Neural cell (in vitro differentiated cells): ENCODE data around the gene OPRL1. TPM values are rescaled to one million over a fixed set of nuclear protein-coding genes. Genes with fewer than 3 reads are reported as not detected.

ENCODE experiments used
- H2AFZ ChIP-seq: fragments of 200-600, 300-800 bp; sonication (generic), shearing (Covaris generic); 2 replicates; pipeline ENCODE4 v1.6.0; 2014; ENCODE audit warnings: low read depth, mild to moderate bottlenecking, antibody characterized with exemption, low read length, moderate library complexity
- H3F3A ChIP-seq: fragments of 200-600 bp; shearing (Covaris generic); 2 replicates; pipeline ENCODE4 v1.6.1; 2016; ENCODE audit warnings: mild to moderate bottlenecking, moderate library complexity, mixed read lengths, antibody characterized with exemption, low read length; ENCODE audit not compliant: insufficient read depth, poor library complexity, severe bottlenecking
- H3K27ac ChIP-seq: fragments of 200-600, 300-800 bp; sonication (generic), shearing (Covaris generic); 2 replicates; pipeline ENCODE4 v1.5.1; 2014; ENCODE audit warnings: mild to moderate bottlenecking, low read length, moderate library complexity
- H3K27me3 ChIP-seq: fragments of 300-800, 200-600 bp; sonication (generic), shearing (Covaris generic); 2 replicates; pipeline ENCODE4 v1.6.0; 2014; ENCODE audit warnings: mild to moderate bottlenecking, low read depth, low read length, moderate library complexity; ENCODE audit not compliant: insufficient read depth
- H3K36me3 ChIP-seq: fragments of 300-800, 200-600 bp; sonication (generic), shearing (Covaris generic); 2 replicates; pipeline ENCODE4 v1.5.1; 2014; ENCODE audit warnings: mild to moderate bottlenecking, antibody characterized with exemption, low read length, moderate library complexity; ENCODE audit not compliant: insufficient read depth
- H3K4me2 ChIP-seq: fragments of 300-800, 200-600 bp; sonication (generic), shearing (Covaris generic); 2 replicates; pipeline ENCODE4 v1.6.0; 2014; ENCODE audit warnings: mild to moderate bottlenecking, low read length
- H3K4me3 ChIP-seq: fragments of 300-800, 200-600 bp; sonication (generic), shearing (Covaris generic); 2 replicates; pipeline ENCODE4 v1.5.1; 2014; ENCODE audit warnings: mild to moderate bottlenecking, low read length, moderate library complexity
- H3K79me2 ChIP-seq: fragments of 200-600 bp; shearing (Covaris generic); replicated peaks from 2 replicates; pipeline ENCODE4 v1.6.0; 2014; ENCODE audit warnings: mild to moderate bottlenecking, low read length, moderate library complexity; ENCODE audit not compliant: insufficient read depth
- H3K9ac ChIP-seq: fragments of 300-800, 200-600 bp; sonication (generic), shearing (Covaris generic); 2 replicates; pipeline ENCODE4 v1.6.1; 2016; ENCODE audit warnings: mild to moderate bottlenecking, low read length, mixed read lengths
- H3K9me2 ChIP-seq: fragments of 200-600 bp; shearing (Covaris generic); 2 replicates; pipeline ENCODE4 v1.6.1; 2016; ENCODE audit warnings: mild to moderate bottlenecking, low read length, mixed read lengths; ENCODE audit not compliant: insufficient read depth
- H3K9me3 ChIP-seq: fragments of 200-600, 300-800 bp; sonication (generic), shearing (Covaris generic); 2 replicates; pipeline ENCODE4 v1.6.1; 2016; ENCODE audit warnings: mild to moderate bottlenecking, mixed run types, low read length, moderate library complexity, mixed read lengths
- H4K20me1 ChIP-seq: fragments of 200-600 bp; shearing (Covaris generic); 2 replicates; pipeline ENCODE4 v1.6.1; 2016; ENCODE audit warnings: mild to moderate bottlenecking, mixed run types; ENCODE audit not compliant: insufficient read depth
- EP300 ChIP-seq: fragments of 450-650 bp; conservative IDR thresholded peaks from 2 replicates; pipeline ENCODE4 v1.6.1; 2014; ENCODE audit warnings: antibody characterized with exemption, mild to moderate bottlenecking, moderate library complexity; ENCODE audit not compliant: poor library complexity, severe bottlenecking
- EZH2 ChIP-seq: fragments of 200-600, 300-800 bp; shearing (Covaris generic), sonication (generic); IDR thresholded peaks from 2 replicates; pipeline ENCODE4 v1.6.1; 2014; ENCODE audit warnings: antibody characterized with exemption, low read length, borderline replicate concordance, mild to moderate bottlenecking; ENCODE audit not compliant: insufficient read depth, poor library complexity, severe bottlenecking
- MXI1 ChIP-seq: fragments of 450-650 bp; conservative IDR thresholded peaks from 2 replicates; pipeline ENCODE4 v1.6.1; 2014; ENCODE audit warnings: antibody characterized with exemption, mild to moderate bottlenecking; ENCODE audit not compliant: poor library complexity, severe bottlenecking
- POLR2AphosphoS5 ChIP-seq: IDR thresholded peaks from 2 replicates; pipeline ENCODE4 v1.6.1; 2012
- RAD21 ChIP-seq: fragments of 450-650 bp; conservative IDR thresholded peaks from 2 replicates; pipeline ENCODE4 v1.6.1; 2014; ENCODE audit warnings: antibody characterized with exemption, mild to moderate bottlenecking, moderate library complexity
- SMC3 ChIP-seq: fragments of 450-650 bp; conservative IDR thresholded peaks from 2 replicates; pipeline ENCODE4 v1.6.1; 2014; ENCODE audit warnings: antibody characterized with exemption, mild to moderate bottlenecking, moderate library complexity; ENCODE audit not compliant: poor library complexity
- TAF1 ChIP-seq: IDR thresholded peaks from 2 replicates; pipeline ENCODE4 v1.6.1; 2012; ENCODE audit warnings: low read depth
- polyA plus RNA-seq: library from polyadenylated mRNA; depleted of rRNA; stranded (reverse); fragments of >200 nt; gene quantifications from 2 replicates; pipeline ENCODE4 v1.2.3, GENCODE V29; 2014
- TF ChIP-seq, protein P1 (sequence below): fragments of 450-650 bp; IDR thresholded peaks from 2 replicates; pipeline ENCODE4 v1.5.1; 2014; ENCODE audit warnings: antibody characterized with exemption, mild to moderate bottlenecking, moderate library complexity; ENCODE audit not compliant: poor library complexity, severe bottlenecking
- TF ChIP-seq, protein P2 (sequence below): IDR thresholded peaks from 2 replicates; pipeline ENCODE4 v1.6.1; 2012; ENCODE audit warnings: borderline replicate concordance

The OPRL1 gene
- polyA plus RNA-seq, 1 donor from 2014 or later = 18.3 TPM

DNA sequence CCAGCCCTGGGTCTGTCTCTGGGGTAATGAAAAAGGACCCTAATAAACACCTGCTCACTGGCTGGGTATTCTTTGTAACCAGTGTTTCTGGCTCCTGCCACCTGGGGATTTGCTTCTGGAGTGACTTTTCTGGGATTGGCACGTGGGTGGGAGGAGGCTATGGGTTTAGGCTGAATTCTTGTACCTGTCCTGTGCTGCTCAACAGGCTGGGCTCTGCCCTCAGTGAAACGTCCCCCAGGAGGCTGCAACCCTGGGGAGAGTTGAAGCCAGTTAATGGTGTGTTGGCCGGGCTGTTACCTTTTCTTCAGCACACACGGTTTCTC is 20.6 kb downstream of the OPRL1 start:
- H3F3A ChIP-seq = no peaks in the 10 kb centered on the region
- no peak for TF ChIP-seq MXI1
- no peak for TF ChIP-seq RAD21
- TF ChIP-seq SMC3 = no peak
- TF ChIP-seq, protein P1, sequence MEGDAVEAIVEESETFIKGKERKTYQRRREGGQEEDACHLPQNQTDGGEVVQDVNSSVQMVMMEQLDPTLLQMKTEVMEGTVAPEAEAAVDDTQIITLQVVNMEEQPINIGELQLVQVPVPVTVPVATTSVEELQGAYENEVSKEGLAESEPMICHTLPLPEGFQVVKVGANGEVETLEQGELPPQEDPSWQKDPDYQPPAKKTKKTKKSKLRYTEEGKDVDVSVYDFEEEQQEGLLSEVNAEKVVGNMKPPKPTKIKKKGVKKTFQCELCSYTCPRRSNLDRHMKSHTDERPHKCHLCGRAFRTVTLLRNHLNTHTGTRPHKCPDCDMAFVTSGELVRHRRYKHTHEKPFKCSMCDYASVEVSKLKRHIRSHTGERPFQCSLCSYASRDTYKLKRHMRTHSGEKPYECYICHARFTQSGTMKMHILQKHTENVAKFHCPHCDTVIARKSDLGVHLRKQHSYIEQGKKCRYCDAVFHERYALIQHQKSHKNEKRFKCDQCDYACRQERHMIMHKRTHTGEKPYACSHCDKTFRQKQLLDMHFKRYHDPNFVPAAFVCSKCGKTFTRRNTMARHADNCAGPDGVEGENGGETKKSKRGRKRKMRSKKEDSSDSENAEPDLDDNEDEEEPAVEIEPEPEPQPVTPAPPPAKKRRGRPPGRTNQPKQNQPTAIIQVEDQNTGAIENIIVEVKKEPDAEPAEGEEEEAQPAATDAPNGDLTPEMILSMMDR = no peak
- TF ChIP-seq, protein P2, sequence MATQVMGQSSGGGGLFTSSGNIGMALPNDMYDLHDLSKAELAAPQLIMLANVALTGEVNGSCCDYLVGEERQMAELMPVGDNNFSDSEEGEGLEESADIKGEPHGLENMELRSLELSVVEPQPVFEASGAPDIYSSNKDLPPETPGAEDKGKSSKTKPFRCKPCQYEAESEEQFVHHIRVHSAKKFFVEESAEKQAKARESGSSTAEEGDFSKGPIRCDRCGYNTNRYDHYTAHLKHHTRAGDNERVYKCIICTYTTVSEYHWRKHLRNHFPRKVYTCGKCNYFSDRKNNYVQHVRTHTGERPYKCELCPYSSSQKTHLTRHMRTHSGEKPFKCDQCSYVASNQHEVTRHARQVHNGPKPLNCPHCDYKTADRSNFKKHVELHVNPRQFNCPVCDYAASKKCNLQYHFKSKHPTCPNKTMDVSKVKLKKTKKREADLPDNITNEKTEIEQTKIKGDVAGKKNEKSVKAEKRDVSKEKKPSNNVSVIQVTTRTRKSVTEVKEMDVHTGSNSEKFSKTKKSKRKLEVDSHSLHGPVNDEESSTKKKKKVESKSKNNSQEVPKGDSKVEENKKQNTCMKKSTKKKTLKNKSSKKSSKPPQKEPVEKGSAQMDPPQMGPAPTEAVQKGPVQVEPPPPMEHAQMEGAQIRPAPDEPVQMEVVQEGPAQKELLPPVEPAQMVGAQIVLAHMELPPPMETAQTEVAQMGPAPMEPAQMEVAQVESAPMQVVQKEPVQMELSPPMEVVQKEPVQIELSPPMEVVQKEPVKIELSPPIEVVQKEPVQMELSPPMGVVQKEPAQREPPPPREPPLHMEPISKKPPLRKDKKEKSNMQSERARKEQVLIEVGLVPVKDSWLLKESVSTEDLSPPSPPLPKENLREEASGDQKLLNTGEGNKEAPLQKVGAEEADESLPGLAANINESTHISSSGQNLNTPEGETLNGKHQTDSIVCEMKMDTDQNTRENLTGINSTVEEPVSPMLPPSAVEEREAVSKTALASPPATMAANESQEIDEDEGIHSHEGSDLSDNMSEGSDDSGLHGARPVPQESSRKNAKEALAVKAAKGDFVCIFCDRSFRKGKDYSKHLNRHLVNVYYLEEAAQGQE = no peak
- TF ChIP-seq TAF1 = no peak
- no peak for TF ChIP-seq EP300
- no peak for TF ChIP-seq EZH2
- TF ChIP-seq POLR2AphosphoS5 = no peak
- H3K36me3 ChIP-seq = no peaks in the 10 kb centered on the region
- no peaks in the 10 kb centered on the region for H3K9me3 ChIP-seq
- no peaks in the 10 kb centered on the region for H4K20me1 ChIP-seq
- no peak overlapping the region for H3K27ac ChIP-seq
- H3K9ac ChIP-seq = no peak overlapping the region
- H3K4me2 ChIP-seq = no peak overlapping the region
- no peaks in the 10 kb centered on the region for H3K9me2 ChIP-seq
- no peaks in the 10 kb centered on the region for H3K27me3 ChIP-seq
- H2AFZ ChIP-seq = no peak overlapping the region
- no peak overlapping the region for H3K4me3 ChIP-seq
- H3K79me2 ChIP-seq = no peaks in the 10 kb centered on the region

DNA sequence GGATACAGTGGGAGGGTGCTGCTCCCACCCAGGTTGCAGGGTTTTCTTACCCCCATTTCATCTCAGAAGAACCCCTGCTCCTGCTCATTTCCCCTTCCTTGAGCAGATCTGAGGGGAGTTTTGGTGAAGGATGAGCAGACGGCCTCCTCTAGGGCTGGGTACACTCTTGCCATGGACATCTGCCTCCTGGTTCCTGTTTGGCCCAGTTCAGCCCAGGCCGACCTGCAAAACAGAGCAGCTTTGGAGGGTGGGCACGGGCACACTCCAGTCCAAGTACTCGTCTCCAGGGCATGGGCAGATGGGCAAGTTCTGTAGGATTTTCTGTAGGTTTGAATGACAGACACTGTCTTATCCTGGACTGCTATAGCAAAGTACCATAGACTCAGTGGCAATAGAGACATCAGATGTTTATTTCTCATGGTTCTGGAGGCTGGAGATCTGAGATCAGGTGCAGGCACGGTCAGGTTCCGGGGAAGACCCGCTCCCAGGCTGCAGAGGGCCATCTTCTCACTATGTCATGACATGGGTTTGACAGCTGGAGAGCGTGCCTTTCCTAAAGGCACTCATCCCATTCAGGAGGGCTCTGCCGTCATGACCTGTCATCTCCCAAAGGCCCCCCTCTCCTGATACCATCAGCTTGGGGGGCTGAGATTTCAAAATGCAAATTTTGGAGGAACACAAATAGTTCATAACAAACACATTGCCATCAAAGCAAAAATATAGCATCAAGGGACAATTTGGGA is 21.2 kb downstream of the OPRL1 start:
- no peak overlapping the region for H3K9ac ChIP-seq
- no peak overlapping the region for H3K4me2 ChIP-seq
- H3K27me3 ChIP-seq = no peaks in the 10 kb centered on the region
- no peaks in the 10 kb centered on the region for H3K9me2 ChIP-seq
- H3K27ac ChIP-seq = no peak overlapping the region
- no peaks in the 10 kb centered on the region for H3F3A ChIP-seq
- no peaks in the 10 kb centered on the region for H3K79me2 ChIP-seq
- H3K4me3 ChIP-seq = no peak overlapping the region
- H2AFZ ChIP-seq = no peak overlapping the region
- no peaks in the 10 kb centered on the region for H4K20me1 ChIP-seq
- no peaks in the 10 kb centered on the region for H3K9me3 ChIP-seq
- H3K36me3 ChIP-seq = no peaks in the 10 kb centered on the region
- no peak for TF ChIP-seq EZH2
- no peak for TF ChIP-seq TAF1
- TF ChIP-seq EP300 = no peak
- TF ChIP-seq, protein P2 = no peak
- TF ChIP-seq POLR2AphosphoS5 = no peak
- no peak for TF ChIP-seq MXI1
- TF ChIP-seq, protein P1 = no peak
- no peak for TF ChIP-seq SMC3
- no peak for TF ChIP-seq RAD21
